Stimulated activated naive B cell treated with anti-CD40 and anti-IgM and Interleukin-4, amounts not matched to agents 10 μg/mL and 1 μg/mL and 100 μg/mL, for 72 hours (primary cell): Measurements from ENCODE around the gene SLC1A2.
A peak's percentile ranks its signal among the peaks of the same experiment; 100 is the strongest.

Source experiments
- ATAC-seq, 2 donors: fragments of 150-1000 bp; cut with Tn5 transposase; replicated peaks; 2 replicates each; pipeline ENCODE4 v1.10.0; 2021; ENCODE audit warnings: moderate library complexity in 1 of 2
- DNase-seq: peaks from one replicate; pipeline ENCODE4 v3.0.0; 2021
- H3K27ac Mint-ChIP-seq: one replicate; pipeline ENCODE4 v1.8.0; 2022; ENCODE audit warnings: mild to moderate bottlenecking, mixed read lengths
- H3K27me3 Mint-ChIP-seq, 2 donors: one replicate each; pipeline ENCODE4 v1.8.0; 2022; ENCODE audit warnings: mixed read lengths in 2 of 2
- H3K36me3 Mint-ChIP-seq, 2 donors: one replicate each; pipeline ENCODE4 v1.8.0; 2022; ENCODE audit warnings: mixed read lengths in 2 of 2, mild to moderate bottlenecking in 1 of 2
- H3K4me1 Mint-ChIP-seq, 2 donors: one replicate each; pipeline ENCODE4 v1.8.0; 2022; ENCODE audit warnings: mixed read lengths in 2 of 2, mild to moderate bottlenecking in 1 of 2
- H3K4me3 Mint-ChIP-seq, 2 donors: one replicate each; pipeline ENCODE4 v1.8.0; 2022; ENCODE audit warnings: mild to moderate bottlenecking in 2 of 2, mixed read lengths in 2 of 2, moderate library complexity in 1 of 2
- H3K9me3 Mint-ChIP-seq, 2 donors: one replicate each; pipeline ENCODE4 v1.8.0; 2022; ENCODE audit warnings: mixed read lengths in 2 of 2, mild to moderate bottlenecking in 1 of 2

Gene SLC1A2

DNA sequence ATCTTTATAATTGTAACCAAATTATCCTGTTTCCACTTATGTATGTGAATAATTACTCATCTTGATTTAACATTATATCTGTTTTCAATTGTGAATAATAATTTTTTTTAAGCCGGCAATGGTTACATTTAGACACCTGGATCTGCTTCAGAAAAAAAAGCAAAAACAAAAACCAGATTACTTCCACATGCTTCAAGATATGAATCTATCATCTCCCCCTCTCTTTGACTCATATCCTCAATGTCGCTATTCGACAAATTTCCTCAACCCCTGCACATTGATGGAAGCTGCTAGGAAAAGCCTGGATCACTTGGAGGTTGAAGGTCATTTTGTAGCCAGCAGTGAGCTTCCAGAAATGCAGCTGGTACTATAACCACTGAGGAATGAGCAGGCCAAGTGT lies 42.7 kb downstream of the SLC1A2 start:
- H3K4me1 Mint-ChIP-seq = peaks cover 10 to 17% of the 10 kb centered on the region in 2 donors
- peaks cover 0 to 5% of the 10 kb centered on the region in 2 donors for H3K27me3 Mint-ChIP-seq
- no peak overlapping the region for H3K4me3 Mint-ChIP-seq
- no peaks in the 10 kb centered on the region for H3K9me3 Mint-ChIP-seq
- ATAC-seq = no peak
- H3K27ac Mint-ChIP-seq = no peak overlapping the region
- H3K36me3 Mint-ChIP-seq = peaks cover 0 to 1% of the 10 kb centered on the region in 2 donors
- no peak for DNase-seq

DNA sequence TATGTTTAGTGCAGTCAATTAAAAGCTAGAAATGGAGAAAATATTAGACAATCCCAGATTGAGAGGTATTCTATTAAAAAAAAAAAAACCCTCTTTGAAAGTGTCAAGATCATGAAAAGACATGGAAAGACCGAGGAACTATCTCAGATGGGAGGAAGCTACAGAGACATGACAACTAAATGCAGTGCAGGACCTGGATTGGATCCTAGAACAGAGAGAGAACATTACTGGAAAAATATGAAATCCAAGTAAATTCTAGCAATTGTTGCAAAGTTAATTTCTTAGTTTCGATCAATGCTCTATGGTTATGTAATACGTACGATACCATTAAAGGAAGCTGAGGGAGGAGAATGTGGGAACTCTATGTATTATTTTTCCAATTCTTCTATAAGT lies 43.2 kb downstream of the SLC1A2 start:
- no peak for ATAC-seq
- Mint-ChIP-seq H3K4me3 (no peak overlapping the region), H3K9me3 (no peaks in the 10 kb centered on the region), H3K27me3 (peaks cover 0 to 5% of the 10 kb centered on the region in 2 donors), H3K4me1 (peaks cover 11 to 17% of the 10 kb centered on the region in 2 donors), H3K27ac (no peak overlapping the region), H3K36me3 (peaks cover 0 to 1% of the 10 kb centered on the region in 2 donors)
- DNase-seq = no peak

DNA sequence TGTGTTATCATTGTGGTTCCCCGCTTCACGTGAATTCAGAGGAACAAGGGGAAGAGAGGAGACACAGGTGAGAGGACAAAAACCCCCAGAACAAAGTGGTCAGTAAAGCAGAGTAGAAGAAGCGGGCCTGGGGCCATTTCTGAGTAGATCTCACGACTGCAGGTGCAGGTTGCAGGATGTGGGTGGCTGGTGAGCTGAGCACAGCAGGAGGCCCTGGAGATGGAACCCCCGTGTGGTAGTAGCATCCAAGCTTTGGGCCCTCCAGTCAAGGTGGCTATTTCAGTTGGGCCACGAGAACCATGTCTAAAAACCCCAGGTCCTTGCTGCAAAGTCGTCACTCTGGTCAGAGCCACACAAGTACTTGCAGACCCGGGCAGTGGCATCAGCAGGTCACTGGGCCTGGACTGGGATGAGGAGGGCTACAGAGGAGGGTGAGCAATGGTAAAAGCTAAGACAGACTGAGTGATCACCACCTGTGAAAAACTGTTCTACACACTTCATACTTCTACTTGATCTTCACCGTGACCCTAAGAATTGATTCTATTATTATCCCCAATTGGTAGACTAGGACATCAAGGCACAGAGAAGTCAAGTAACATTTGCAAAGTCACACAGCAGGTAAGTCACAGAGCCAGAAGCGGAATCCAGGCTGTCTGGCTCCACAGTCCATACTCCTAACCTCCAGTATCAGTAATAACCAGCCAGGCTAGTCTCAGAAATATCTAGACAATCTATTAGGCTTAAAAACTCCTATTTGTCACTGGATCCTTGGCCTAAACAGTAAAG lies 43.8 kb downstream of the SLC1A2 start:
- ATAC-seq = peak; percentile 89 to 91
- H3K27ac Mint-ChIP-seq = no peak overlapping the region
- no peaks in the 10 kb centered on the region for H3K9me3 Mint-ChIP-seq
- peaks cover 12 to 17% of the 10 kb centered on the region in 2 donors for H3K4me1 Mint-ChIP-seq
- no peak overlapping the region for H3K4me3 Mint-ChIP-seq
- H3K36me3 Mint-ChIP-seq = peaks cover 0 to 1% of the 10 kb centered on the region in 2 donors
- peaks cover 0 to 5% of the 10 kb centered on the region in 2 donors for H3K27me3 Mint-ChIP-seq
- DNase-seq = peak; percentile 13

DNA sequence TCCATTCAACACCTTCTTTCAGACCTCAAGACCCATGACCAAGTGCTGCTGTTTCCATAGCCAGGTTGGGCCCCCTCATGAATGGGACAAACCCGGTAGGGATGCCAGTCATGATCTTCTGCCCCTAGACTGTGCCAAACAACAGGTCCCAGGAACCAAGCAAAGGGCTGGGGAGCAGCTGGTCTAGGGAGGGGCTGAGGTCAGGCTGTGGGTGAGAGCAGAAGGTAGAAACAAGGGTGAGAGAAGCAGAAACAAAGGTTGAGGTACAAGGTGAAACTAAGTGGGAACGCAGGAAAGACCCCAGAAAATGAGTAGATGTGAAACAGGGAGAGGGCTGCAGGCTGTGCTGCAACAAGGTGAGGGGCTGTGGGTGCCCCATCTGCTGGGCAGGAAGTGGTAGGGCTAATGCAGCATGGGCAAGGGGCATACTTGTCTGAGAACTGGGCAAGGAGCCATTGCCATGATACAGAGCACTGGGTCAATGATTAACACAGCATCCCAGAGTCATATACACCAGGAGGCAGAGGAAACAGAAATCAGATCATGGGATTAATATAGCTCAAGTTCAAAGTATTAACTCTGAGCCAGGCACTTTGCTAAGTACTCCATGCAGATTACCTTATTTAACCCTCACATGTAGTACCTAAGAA lies 45.9 kb downstream of the SLC1A2 start:
- H3K4me1 Mint-ChIP-seq = peaks cover 14 to 17% of the 10 kb centered on the region in 2 donors
- H3K4me3 Mint-ChIP-seq = no peak overlapping the region
- H3K36me3 Mint-ChIP-seq = peaks cover 0 to 1% of the 10 kb centered on the region in 2 donors
- H3K27me3 Mint-ChIP-seq = no peaks in the 10 kb centered on the region
- no peak overlapping the region for H3K27ac Mint-ChIP-seq
- DNase-seq = no peak
- no peaks in the 10 kb centered on the region for H3K9me3 Mint-ChIP-seq
- ATAC-seq = no peak

DNA sequence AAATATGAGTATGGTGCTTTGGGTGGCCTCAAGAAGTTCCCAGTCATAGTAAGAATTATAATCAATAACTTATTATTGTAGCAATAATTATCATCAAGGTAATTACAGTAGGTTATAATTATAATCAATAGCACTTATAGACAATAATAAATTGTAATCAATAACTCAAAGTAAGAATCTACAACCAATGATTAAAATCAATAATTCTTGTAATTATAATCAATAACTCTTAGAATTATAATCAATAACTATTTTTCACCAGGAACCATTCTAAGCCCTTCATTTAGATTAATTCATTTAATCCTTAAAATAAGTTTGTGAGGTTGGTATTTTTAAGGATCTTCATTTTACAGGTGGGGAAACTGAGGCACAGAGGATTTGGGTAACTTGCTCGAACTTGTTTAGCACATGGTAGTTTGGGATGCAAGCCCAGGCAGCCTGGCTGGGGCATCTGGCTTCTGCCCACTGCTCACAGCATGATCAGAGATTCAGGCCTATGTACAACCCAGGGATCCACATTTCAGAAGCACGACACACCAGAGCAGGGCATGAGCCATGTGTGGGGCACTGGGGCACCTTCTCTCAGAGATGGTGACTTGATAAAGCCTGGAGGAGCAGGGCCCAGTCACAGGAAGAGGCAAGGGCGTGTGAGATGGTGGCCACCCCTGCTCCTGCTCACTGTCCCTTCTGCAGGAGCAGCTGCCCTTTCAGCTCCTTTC lies 46.6 kb downstream of the SLC1A2 start:
- ATAC-seq (no peak), DNase-seq (no peak)
- peaks cover 0 to 1% of the 10 kb centered on the region in 2 donors for H3K36me3 Mint-ChIP-seq
- no peaks in the 10 kb centered on the region for H3K27me3 Mint-ChIP-seq
- no peak overlapping the region for H3K27ac Mint-ChIP-seq
- no peaks in the 10 kb centered on the region for H3K9me3 Mint-ChIP-seq
- H3K4me3 Mint-ChIP-seq = no peak overlapping the region
- H3K4me1 Mint-ChIP-seq = peaks cover 16 to 24% of the 10 kb centered on the region in 2 donors

DNA sequence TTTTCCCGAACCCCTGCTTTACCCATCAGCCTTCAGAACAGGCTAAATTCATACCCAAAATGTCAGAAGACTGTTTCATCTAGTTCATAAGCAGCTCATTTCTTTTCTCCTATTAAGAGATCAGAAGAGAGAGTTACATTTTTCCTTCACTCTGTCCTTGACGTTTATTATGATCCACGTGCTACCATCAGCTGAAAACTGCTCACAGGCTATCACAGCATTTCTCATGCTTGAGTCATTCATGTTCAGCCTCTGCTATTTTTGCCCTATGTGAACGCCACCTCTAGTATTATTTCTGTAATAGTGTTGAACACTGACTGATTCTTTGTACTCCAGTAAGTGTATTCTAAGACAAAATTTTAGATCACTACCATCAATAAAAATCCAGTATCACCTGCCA lies 51.9 kb downstream of the SLC1A2 start:
- Mint-ChIP-seq H3K4me1 (peaks cover 15 to 25% of the 10 kb centered on the region in 2 donors), H3K9me3 (peaks cover 4 to 6% of the 10 kb centered on the region in 2 donors), H3K27me3 (peaks cover 4 to 6% of the 10 kb centered on the region in 2 donors), H3K36me3 (peaks cover 0 to 4% of the 10 kb centered on the region in 2 donors), H3K27ac (no peak overlapping the region), H3K4me3 (no peak overlapping the region)
- ATAC-seq = no peak
- DNase-seq = no peak

DNA sequence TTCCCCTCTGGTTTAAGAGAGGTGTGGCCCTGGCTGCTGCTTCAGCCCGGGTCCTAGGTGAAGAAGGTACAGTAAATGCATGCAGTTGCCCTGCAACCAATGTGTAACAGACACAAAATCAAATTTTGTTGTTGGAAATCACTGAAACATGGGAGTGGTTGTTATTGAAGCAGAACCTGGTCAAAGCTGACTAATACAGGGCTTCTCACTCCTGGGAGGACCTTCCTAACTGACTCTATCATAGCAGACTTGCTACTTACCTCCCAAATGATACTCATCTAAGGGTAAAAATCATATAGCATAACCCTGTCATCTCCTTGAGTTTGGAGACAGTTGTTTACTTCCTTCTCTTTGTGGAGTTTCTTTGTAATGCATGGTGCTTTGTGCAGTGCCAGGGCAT lies 52.6 kb downstream of the SLC1A2 start:
- Mint-ChIP-seq H3K27ac (no peak overlapping the region), H3K4me1 (peaks cover 15 to 25% of the 10 kb centered on the region in 2 donors), H3K4me3 (no peak overlapping the region), H3K9me3 (peaks cover 4 to 6% of the 10 kb centered on the region in 2 donors), H3K36me3 (peaks cover 0 to 4% of the 10 kb centered on the region in 2 donors), H3K27me3 (peaks cover 4 to 6% of the 10 kb centered on the region in 2 donors)
- DNase-seq (no peak), ATAC-seq (peak in 1 of 2 donors; percentile 57)

DNA sequence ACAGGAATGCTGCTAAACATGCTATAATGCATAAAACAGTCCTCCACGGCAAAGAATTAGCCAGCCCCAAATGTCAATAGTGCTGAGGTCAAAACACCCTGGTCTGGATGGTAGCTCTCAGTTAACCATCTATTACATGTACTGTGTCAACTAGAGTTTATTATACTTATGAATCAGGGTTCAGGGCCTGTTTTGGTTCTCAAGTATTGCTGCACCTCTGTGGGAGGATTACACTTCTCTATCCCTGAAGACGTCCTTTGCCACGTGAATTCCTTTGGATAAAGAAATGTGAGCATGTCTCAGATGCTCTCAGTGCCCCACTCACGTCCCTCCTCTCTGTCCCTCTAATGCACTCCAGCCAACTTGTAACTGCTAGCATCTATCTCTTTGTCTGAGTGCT lies 53.4 kb downstream of the SLC1A2 start:
- H3K27me3 Mint-ChIP-seq = peaks cover 4 to 6% of the 10 kb centered on the region in 2 donors
- no peak for ATAC-seq

DNA sequence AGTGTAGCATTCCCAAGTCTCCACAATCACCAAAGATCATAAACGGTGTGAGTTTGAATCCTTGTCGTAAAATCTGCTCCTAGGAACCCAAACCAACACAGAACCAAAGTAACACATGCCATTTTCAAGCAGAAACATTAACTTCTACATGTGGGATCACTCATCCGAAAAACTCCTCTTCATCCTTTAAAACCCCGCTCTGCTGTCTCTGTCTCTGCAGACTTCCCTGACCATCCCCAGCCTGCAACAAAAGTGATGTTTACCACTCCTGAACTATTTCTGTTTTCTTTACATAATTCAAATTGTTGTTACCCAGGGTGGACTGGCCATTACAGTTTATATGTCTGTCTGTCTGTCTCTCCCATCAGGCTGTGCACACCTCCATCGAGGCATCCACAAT lies 54.0 kb downstream of the SLC1A2 start:
- ATAC-seq = no peak

More for the DNA sequence above, 53.4 kb downstream of the SLC1A2 start:
- Mint-ChIP-seq H3K27ac (no peak overlapping the region), H3K36me3 (peaks cover 0 to 4% of the 10 kb centered on the region in 2 donors), H3K4me3 (no peak overlapping the region), H3K9me3 (peaks cover 4 to 6% of the 10 kb centered on the region in 2 donors), H3K4me1 (peaks cover 14 to 25% of the 10 kb centered on the region in 2 donors)
- no peak for DNase-seq

DNA sequence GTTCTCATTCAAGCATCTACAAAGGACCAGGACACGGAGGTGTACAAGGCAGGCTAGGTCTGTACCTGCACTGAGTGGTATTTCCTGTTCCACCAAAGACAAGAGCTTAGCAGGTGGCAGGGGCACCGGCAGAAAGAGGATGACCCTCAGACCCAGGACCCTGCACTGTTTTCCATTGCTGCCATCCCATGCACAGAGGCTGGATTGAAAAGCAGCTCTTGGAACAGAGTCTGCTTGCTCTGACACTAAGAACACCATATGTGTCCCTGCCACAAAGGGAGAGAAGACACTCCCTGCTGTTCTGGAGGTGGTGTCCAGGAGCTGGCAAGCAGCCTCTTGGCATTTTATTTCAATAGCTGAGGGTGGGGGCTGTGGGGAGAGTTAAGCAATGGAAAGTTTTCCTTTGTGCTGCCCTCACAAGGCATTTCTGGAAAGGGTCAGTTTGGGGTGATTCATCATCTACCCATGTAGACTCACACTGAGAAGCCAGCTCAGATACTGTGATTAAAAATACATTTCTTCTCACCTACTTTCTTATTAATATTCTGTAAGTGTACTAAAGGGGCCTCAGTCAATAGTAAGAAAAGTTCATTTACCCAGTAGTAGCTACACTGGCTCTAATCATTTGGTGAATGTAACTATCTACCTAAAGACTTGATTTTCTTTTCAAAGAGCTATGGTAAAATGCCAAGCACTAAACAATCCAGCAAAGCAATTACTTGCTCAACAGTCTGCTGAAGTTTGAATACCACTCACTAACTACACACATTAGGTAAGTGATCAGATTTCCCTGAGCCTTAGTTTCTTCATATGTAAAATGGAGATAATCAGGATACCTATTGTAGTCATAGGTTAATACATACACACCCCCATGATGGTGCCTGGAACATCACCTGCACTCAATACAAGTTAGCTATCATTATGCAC lies 55.2 kb downstream of the SLC1A2 start:
- ATAC-seq = no peak
- Mint-ChIP-seq H3K27me3 (peaks cover 4 to 6% of the 10 kb centered on the region in 2 donors), H3K27ac (no peak overlapping the region), H3K4me3 (no peak overlapping the region), H3K36me3 (peaks cover 0 to 4% of the 10 kb centered on the region in 2 donors), H3K9me3 (peaks cover 4 to 6% of the 10 kb centered on the region in 2 donors), H3K4me1 (peaks cover 11 to 25% of the 10 kb centered on the region in 2 donors)
- DNase-seq = no peak

More for the DNA sequence above, 54.0 kb downstream of the SLC1A2 start:
- Mint-ChIP-seq H3K4me1 (peaks cover 13 to 25% of the 10 kb centered on the region in 2 donors), H3K27me3 (peaks cover 4 to 6% of the 10 kb centered on the region in 2 donors), H3K36me3 (peaks cover 0 to 4% of the 10 kb centered on the region in 2 donors), H3K4me3 (no peak overlapping the region), H3K27ac (no peak overlapping the region), H3K9me3 (peaks cover 4 to 6% of the 10 kb centered on the region in 2 donors)
- DNase-seq = no peak

DNA sequence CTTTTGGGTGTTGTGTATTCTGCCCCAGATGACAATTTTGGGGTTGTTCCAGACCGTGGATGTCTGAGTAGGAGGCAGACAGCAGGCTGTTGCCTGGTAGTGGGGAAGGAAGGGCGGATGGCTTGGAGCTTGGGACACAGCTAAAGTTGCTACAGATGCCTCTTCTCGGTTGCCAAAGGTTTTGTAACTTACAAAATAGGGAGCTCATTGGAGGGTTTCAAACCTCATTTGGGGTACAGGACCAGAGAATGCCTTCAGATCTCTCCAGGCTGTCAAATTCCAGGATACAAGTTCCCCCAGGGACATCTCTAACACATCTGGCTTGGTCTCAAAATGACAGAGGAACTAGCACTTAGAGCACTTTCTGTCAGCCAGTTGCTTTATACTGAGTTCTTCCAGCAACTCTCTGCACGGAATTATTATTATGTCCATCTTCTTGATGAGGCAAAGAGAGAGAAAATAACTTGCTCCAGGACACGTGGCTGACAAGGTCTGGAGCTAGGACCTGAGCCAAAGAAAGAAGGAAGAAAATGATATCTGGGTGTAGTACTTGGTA lies 56.0 kb downstream of the SLC1A2 start:
- H3K9me3 Mint-ChIP-seq = peaks cover 4 to 6% of the 10 kb centered on the region in 2 donors
- H3K27ac Mint-ChIP-seq = no peak overlapping the region

DNA sequence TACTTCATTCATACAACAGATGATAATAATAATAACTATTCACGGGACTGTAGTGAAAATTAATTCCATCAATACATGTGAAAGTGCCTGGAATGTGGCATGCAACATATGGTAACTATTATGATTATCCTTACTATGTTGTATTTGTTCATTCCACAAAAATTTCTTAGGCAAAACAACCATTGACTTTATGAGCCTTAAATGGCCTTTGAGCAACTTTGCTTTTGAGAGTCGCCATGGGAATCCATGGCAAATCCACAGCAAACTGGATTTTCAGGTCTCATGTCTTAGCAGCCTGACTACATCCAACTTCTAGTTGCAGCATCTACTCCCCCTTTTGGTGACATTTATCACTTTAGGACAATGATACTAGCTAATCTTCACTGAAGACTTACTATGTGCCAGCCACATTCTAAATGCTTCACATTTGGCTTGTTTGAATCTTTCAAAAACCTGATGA lies 56.8 kb downstream of the SLC1A2 start:
- ATAC-seq = no peak
- Mint-ChIP-seq H3K9me3 (peaks cover 4 to 6% of the 10 kb centered on the region in 2 donors), H3K27me3 (peaks cover 4 to 6% of the 10 kb centered on the region in 2 donors), H3K36me3 (peaks cover 0 to 4% of the 10 kb centered on the region in 2 donors), H3K4me3 (no peak overlapping the region), H3K4me1 (peaks cover 10 to 17% of the 10 kb centered on the region in 2 donors), H3K27ac (no peak overlapping the region)
- DNase-seq = no peak

More for the DNA sequence above, 56.0 kb downstream of the SLC1A2 start:
- Mint-ChIP-seq H3K4me1 (peaks cover 11 to 25% of the 10 kb centered on the region in 2 donors), H3K36me3 (peaks cover 0 to 4% of the 10 kb centered on the region in 2 donors), H3K4me3 (no peak overlapping the region), H3K27me3 (peaks cover 4 to 6% of the 10 kb centered on the region in 2 donors)
- no peak for DNase-seq
- no peak for ATAC-seq

DNA sequence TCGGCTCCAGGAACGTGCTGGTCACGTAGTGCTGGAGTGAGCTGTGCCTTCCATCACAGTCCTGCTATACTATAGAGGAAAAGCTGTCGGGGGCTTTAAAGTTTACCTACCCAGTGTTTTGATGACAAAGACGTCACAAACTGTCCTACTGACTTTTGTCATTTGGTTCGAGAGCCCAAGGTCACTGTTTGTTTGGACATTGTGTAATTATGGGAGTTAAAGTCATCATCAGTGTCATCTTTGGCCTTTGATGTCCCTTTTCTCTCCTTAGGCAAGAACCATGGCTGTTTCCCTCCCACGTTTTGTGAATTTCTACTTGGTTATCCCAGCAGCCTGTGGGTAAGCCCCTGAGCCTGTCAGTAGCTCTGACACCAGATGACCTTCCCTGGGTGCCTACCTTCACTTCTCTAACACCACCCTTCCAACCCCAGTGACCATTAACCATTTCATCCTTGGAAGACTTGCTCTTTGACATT lies 59.3 kb downstream of the SLC1A2 start:
- H3K4me3 Mint-ChIP-seq = no peak overlapping the region
- no peak overlapping the region for H3K27ac Mint-ChIP-seq
- H3K9me3 Mint-ChIP-seq = no peaks in the 10 kb centered on the region
- peaks cover under 1 to 4% of the 10 kb centered on the region in 2 donors for H3K27me3 Mint-ChIP-seq
- DNase-seq (no peak), ATAC-seq (no peak)
- H3K4me1 Mint-ChIP-seq = peaks cover 4 to 5% of the 10 kb centered on the region in 2 donors
- H3K36me3 Mint-ChIP-seq = no peaks in the 10 kb centered on the region
